Caco-2 (cell line): Measurements from ENCODE around the gene AEBP2. TPM values are rescaled to one million over a fixed set of nuclear protein-coding genes. Genes with fewer than 3 reads are reported as not detected.

Experiments used
- BruUV-seq: library from RNA; stranded (reverse); fragments of 400-500 nt; replicated peaks from 2 replicates; lab custom pipeline; 2021; lab: Mats Ljungman, UMichigan
- CTCF ChIA-PET: fragments of 300-600 bp; sonication (Branson Sonifier 250); formaldehyde crosslinking; loops from one replicate; lab custom pipeline; 2022; ENCODE audit warnings: antibody characterized with exemption; lab: Charles Lee
- POLR2A ChIA-PET: fragments of 300-600 bp; sonication (Branson Sonifier 250); formaldehyde crosslinking; loops from one replicate; lab custom pipeline; 2022; ENCODE audit warnings: antibody characterized with exemption; lab: Charles Lee
- DNase-seq, 2 experiments: peaks; one replicate each; pipeline versions ENCODE4 v3.0.0 to v3.0.0-alpha.2; 2020 to 2022
- H3K27me3 ChIP-seq: replicated peaks from 2 replicates; pipeline ENCODE4 v1.6.0; 2011; ENCODE audit warnings: low read length; ENCODE audit not compliant: control insufficient read depth, insufficient read depth
- H3K36me3 ChIP-seq: 2 replicates; pipeline ENCODE4 v1.5.1; 2011; ENCODE audit warnings: low read length; ENCODE audit not compliant: control insufficient read depth, insufficient read depth
- H3K4me1 ChIP-seq: fragments of 250-450 bp; sonication (Bioruptor Pico); 2 replicates; pipeline ENCODE4 v1.5.1; 2020; ENCODE audit warnings: mild to moderate bottlenecking
- H3K4me3 ChIP-seq: 2 replicates; pipeline ENCODE4 v1.5.1; 2011; ENCODE audit warnings: low read depth, mild to moderate bottlenecking, control low read depth, low read length
- H3K9me3 ChIP-seq: fragments of 250-450 bp; sonication (Bioruptor Pico); 2 replicates; pipeline ENCODE4 v1.5.1; 2020; ENCODE audit warnings: mild to moderate bottlenecking, moderate library complexity
- H3K27ac Mint-ChIP-seq: one replicate; pipeline ENCODE4 v1.8.0; 2022; ENCODE audit warnings: mixed read lengths; ENCODE audit not compliant: unreplicated experiment
- H3K27me3 Mint-ChIP-seq: one replicate; pipeline ENCODE4 v1.8.0; 2022; ENCODE audit warnings: mixed read lengths; ENCODE audit not compliant: insufficient read depth, unreplicated experiment
- H3K36me3 Mint-ChIP-seq: one replicate; pipeline ENCODE4 v1.8.0; 2022; ENCODE audit warnings: mild to moderate bottlenecking, mixed read lengths; ENCODE audit not compliant: insufficient read depth, unreplicated experiment
- H3K4me1 Mint-ChIP-seq: one replicate; pipeline ENCODE4 v1.8.0; 2022; ENCODE audit warnings: low read depth, mixed read lengths; ENCODE audit not compliant: unreplicated experiment
- H3K4me3 Mint-ChIP-seq: one replicate; pipeline ENCODE4 v1.8.0; 2022; ENCODE audit warnings: mild to moderate bottlenecking, moderate library complexity, mixed read lengths; ENCODE audit not compliant: unreplicated experiment
- H3K9me3 Mint-ChIP-seq: one replicate; pipeline ENCODE4 v1.8.0; 2022; ENCODE audit warnings: mixed read lengths; ENCODE audit not compliant: unreplicated experiment
- CTCF ChIP-seq, 2 experiments: fragments of 200-600 bp in 1 of 2; IDR thresholded peaks; 1 replicate in 1 of 2; 2 replicates in 1 of 2; pipeline versions ENCODE4 v1.5.1 to v1.8.0; 2011 to 2022; ENCODE audit warnings: antibody characterized with exemption in 1 of 2, control low read depth in 1 of 2, inconsistent platforms in 1 of 2, low read depth in 1 of 2, low read length in 1 of 2, mild to moderate bottlenecking in 1 of 2, moderate library complexity in 1 of 2; ENCODE audit not compliant: insufficient read depth in 1 of 2, severe bottlenecking in 1 of 2, unreplicated experiment in 1 of 2
- intact Hi-C: fragments of 100-400 bp; cut with micrococcal nuclease; formaldehyde crosslinking; loops from one replicate; pipeline ENCODE4 v1.10.0; 2022; ENCODE audit not compliant: unreplicated experiment
- total RNA-seq: library from RNA; stranded (reverse); gene quantifications from 2 replicates; pipeline ENCODE4 v1.2.3, GENCODE V29; 2022

AEBP2 gene
- total RNA-seq, 1 experiment from 2014 or later: 68.0 TPM

DNA sequence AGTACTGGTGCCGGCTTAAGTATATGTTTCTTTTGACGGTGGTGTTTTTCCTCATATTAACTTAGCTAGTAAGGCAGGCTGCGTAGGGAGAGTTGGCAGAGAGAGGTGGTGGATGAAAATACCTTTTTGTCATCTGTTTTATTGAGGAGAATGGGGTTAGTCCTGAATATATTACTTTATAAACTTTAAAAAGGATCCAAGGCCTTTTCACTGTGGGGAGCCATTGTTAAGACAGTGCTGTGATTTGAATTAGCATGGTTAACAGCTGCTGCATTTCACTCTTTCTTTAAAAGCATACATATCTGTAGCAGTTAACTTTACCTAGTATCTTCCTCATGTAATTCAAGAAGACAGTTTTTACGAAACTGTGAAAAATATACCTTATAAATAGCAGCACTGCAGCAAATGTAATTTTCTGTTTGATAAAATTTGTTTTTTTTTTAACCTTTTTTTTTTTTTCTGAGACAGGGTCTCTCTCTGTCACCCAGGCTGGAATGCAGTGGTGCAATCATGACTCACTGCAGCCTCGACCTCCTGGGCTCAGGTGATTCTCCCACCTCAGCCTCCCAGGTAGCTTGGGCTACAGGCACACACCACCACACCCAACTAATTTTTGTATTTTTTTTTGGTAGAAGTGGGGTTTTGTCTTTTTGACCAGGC lies 57.1 kb downstream of the AEBP2 start:
- BruUV-seq: no TSS peak
- no peaks in the 10 kb centered on the region; the same call in 1 of the 2 replicates for H3K36me3 ChIP-seq
- H3K27me3 Mint-ChIP-seq: no peaks in the 10 kb centered on the region
- no peak overlapping the region for H3K27ac Mint-ChIP-seq
- peaks cover 64% of the 10 kb centered on the region for H3K36me3 Mint-ChIP-seq
- no peaks in the 10 kb centered on the region for H3K4me1 Mint-ChIP-seq
- no peak overlapping the region for H3K4me3 Mint-ChIP-seq
- H3K4me1 ChIP-seq: no peaks in the 10 kb centered on the region
- ChIA-PET POLR2A (no interaction called here), CTCF (no interaction called here)
- intact Hi-C loops: no loop called here
- H3K4me3 ChIP-seq: no peak overlapping the region
- TF ChIP-seq CTCF (IDR thresholded peaks at IDR 0.05; ENCODE audit: insufficient read depth in 1 of 2, low read depth in 1 of 2, low read length in 1 of 2, severe bottlenecking in 1 of 2, unreplicated experiment in 1 of 2): no peak
- DNase-seq: no peak
- no peaks in the 10 kb centered on the region for H3K27me3 ChIP-seq
- H3K9me3 ChIP-seq: no peaks in the 10 kb centered on the region
- no peaks in the 10 kb centered on the region for H3K9me3 Mint-ChIP-seq

- no peak for TF ChIP-seq CTCF (IDR thresholded peaks at IDR 0.05; ENCODE audit: insufficient read depth in 1 of 2, low read depth in 1 of 2, low read length in 1 of 2, severe bottlenecking in 1 of 2, unreplicated experiment in 1 of 2)
- POLR2A ChIA-PET: no interaction called here
- no peaks in the 10 kb centered on the region for H3K9me3 ChIP-seq
- H3K27ac Mint-ChIP-seq: no peak overlapping the region
- DNase-seq: no peak
- no peaks in the 10 kb centered on the region for H3K4me1 ChIP-seq
- no peaks in the 10 kb centered on the region for H3K4me1 Mint-ChIP-seq
- CTCF ChIA-PET: no interaction called here
- no peaks in the 10 kb centered on the region for H3K9me3 Mint-ChIP-seq
- no peaks in the 10 kb centered on the region; the same call in none of the 2 replicates for H3K36me3 ChIP-seq
- no peak overlapping the region for H3K4me3 Mint-ChIP-seq
- no TSS peak for BruUV-seq
- H3K4me3 ChIP-seq: no peak overlapping the region
- peaks cover 73% of the 10 kb centered on the region for H3K36me3 Mint-ChIP-seq
- no peaks in the 10 kb centered on the region for H3K27me3 Mint-ChIP-seq
- no peaks in the 10 kb centered on the region for H3K27me3 ChIP-seq
- intact Hi-C loops: no loop called here
These were observed 58.8 kb downstream of the AEBP2 start for GRCh38 chr12:19498099-19498498.

GRCh38 chr12:19499030-19499429 lies 59.7 kb downstream of the AEBP2 start:
- no peaks in the 10 kb centered on the region for H3K27me3 ChIP-seq

More at GRCh38 chr12:19499030-19499429, 59.7 kb downstream of the AEBP2 start:
- BruUV-seq: no TSS peak
- intact Hi-C loops: no loop called here
- Histone ChIP-seq H3K36me3 (no peaks in the 10 kb centered on the region; the same call in none of the 2 replicates), H3K4me3 (no peak overlapping the region), H3K9me3 (no peaks in the 10 kb centered on the region), H3K4me1 (no peaks in the 10 kb centered on the region)
- Mint-ChIP-seq H3K9me3 (no peaks in the 10 kb centered on the region), H3K27ac (no peak overlapping the region), H3K4me3 (no peak overlapping the region), H3K4me1 (no peaks in the 10 kb centered on the region), H3K36me3 (peaks cover 69% of the 10 kb centered on the region), H3K27me3 (no peaks in the 10 kb centered on the region)
- DNase-seq: no peak
- POLR2A ChIA-PET: no interaction called here
- CTCF ChIA-PET: no interaction called here
- no peak for TF ChIP-seq CTCF (IDR thresholded peaks at IDR 0.05; ENCODE audit: insufficient read depth in 1 of 2, low read depth in 1 of 2, low read length in 1 of 2, severe bottlenecking in 1 of 2, unreplicated experiment in 1 of 2)
